SU-DHL-6 (cell line): ENCODE results near the gene CNTN6.

Experiments used
- CTCF ChIP-seq: fragments of 200-600 bp; sonication (generic); IDR thresholded peaks from one replicate; pipeline ENCODE4 v1.5.1; 2017; ENCODE audit warnings: antibody characterized with exemption, mild to moderate bottlenecking, low read length, moderate library complexity; ENCODE audit not compliant: insufficient read depth, poor library complexity, severe bottlenecking
- EZH2phosphoT487 ChIP-seq: fragments of 200-600 bp; sonication (generic), shearing (Covaris generic); conservative IDR thresholded peaks from 2 replicates; pipeline ENCODE4 v1.6.1; 2018; ENCODE audit warnings: mild to moderate bottlenecking, antibody characterized with exemption, low read length, moderate library complexity, mixed read lengths

DNA sequence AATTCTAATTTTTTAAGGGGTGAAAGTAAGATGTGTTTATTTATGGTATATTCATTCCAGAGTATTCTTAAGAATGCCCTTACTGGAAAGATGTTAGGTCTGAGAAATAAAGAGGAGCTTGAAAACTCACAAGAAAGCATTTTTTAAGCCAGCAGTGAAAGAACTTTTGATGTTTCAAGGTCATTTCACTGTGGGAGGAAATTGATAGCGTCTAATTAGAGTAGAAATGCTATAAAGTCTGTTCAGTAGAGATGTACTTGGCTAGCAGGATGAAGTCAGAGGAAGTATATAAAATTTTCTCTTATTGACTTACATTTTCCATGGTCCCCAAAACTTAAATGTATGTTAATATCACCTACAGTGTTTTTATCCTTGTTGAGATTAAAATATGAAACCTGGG, 354.6 kb downstream of the CNTN6 start:
- no peak for TF ChIP-seq CTCF
- TF ChIP-seq EZH2phosphoT487, result no peak
